Spinal cord (tissue), 10 donors: Measurements from ENCODE around the gene JPH4. TPM values are rescaled to one million over a fixed set of nuclear protein-coding genes. Genes with fewer than 3 reads are reported as not detected.

Source experiments
- DNase-seq, 6 donors: peaks; one replicate each; pipeline versions ENCODE4 v3.0.0 to v3.0.0-alpha.2; 2013 to 2015; ENCODE audit warnings: low spot score in 6 of 6, low read depth in 4 of 6
- H3K27ac ChIP-seq: one replicate; pipeline ENCODE4 v1.5.1; 2013; ENCODE audit warnings: low read depth, low read length, control low read depth
- H3K27me3 ChIP-seq: one replicate; pipeline ENCODE4 v1.6.1; 2013; ENCODE audit warnings: low read length; ENCODE audit not compliant: control insufficient read depth, insufficient read depth
- H3K36me3 ChIP-seq: one replicate; pipeline ENCODE4 v1.6.1; 2013; ENCODE audit warnings: low read length; ENCODE audit not compliant: control insufficient read depth, insufficient read depth
- H3K4me1 ChIP-seq: one replicate; pipeline ENCODE4 v1.6.1; 2013; ENCODE audit warnings: low read length; ENCODE audit not compliant: control insufficient read depth, insufficient read depth
- H3K4me3 ChIP-seq: one replicate; pipeline ENCODE4 v1.5.1; 2013; ENCODE audit warnings: low read depth, low read length, control low read depth
- H3K9me3 ChIP-seq: one replicate; pipeline ENCODE4 v1.6.1; 2013; ENCODE audit warnings: low read length; ENCODE audit not compliant: control insufficient read depth, insufficient read depth
- WGBS: methylation state at CpG from one replicate; pipeline ENCODE4 v1.1.5; 2013; ENCODE audit warnings: missing lambda C conversion rate; ENCODE audit not compliant: insufficient coverage; 5-methylcytosine and 5-hydroxymethylcytosine counted together
- polyA plus RNA-seq, 2 donors: library from polyadenylated mRNA; unstranded; fragments of 120-200 nt; gene quantifications; one replicate each; pipeline ENCODE4 v1.2.1, GENCODE V29; 2013; ENCODE audit not compliant: insufficient read length in 2 of 2
- total RNA-seq, 2 donors: library from RNA; depleted of rRNA in 1 of 2; stranded (reverse); fragments of 120-200 nt in 1 of 2; fragments of >200 nt in 1 of 2; gene quantifications; one replicate each; pipeline versions ENCODE4 v1.2.3 to v1.2.4, GENCODE V29; 2013 to 2014
- donor health status: healthy.

The JPH4 gene
- total and polyA plus RNA-seq, 4 donors: 12.5 to 132 (median 74.4) TPM

GRCh38 chr14:23566112-23566777 is 12.3 kb downstream of the JPH4 start:
- H3K27me3 ChIP-seq: no peaks in the 10 kb centered on the region
- H3K36me3 ChIP-seq: peaks cover 24% of the 10 kb centered on the region
- H3K9me3 ChIP-seq: no peaks in the 10 kb centered on the region
- DNase-seq: no peak
- no peak overlapping the region for H3K27ac ChIP-seq
- WGBS: 92% methylated on average over 8 of the region's 10 CpGs
- peaks cover 54% of the 10 kb centered on the region for H3K4me1 ChIP-seq
- no peak overlapping the region for H3K4me3 ChIP-seq

- Histone ChIP-seq H3K4me3 (no peak overlapping the region), H3K27ac (no peak overlapping the region), H3K27me3 (no peaks in the 10 kb centered on the region), H3K4me1 (peaks cover 48% of the 10 kb centered on the region), H3K9me3 (no peaks in the 10 kb centered on the region), H3K36me3 (peaks cover 19% of the 10 kb centered on the region)
- DNase-seq: no peak
- WGBS: 72% methylated on average over 6 of the region's 11 CpGs
Observed at GRCh38 chr14:23565626-23566025, 13.0 kb downstream of the JPH4 start.

- Histone ChIP-seq H3K4me1 (peaks cover 44% of the 10 kb centered on the region), H3K27ac (no peak overlapping the region), H3K9me3 (no peaks in the 10 kb centered on the region), H3K27me3 (no peaks in the 10 kb centered on the region), H3K4me3 (no peak overlapping the region), H3K36me3 (peaks cover 20% of the 10 kb centered on the region)
- DNase-seq: no peak
- WGBS: 83% methylated on average over 2 of the region's 7 CpGs
Observed at GRCh38 chr14:23564876-23565275, 13.7 kb downstream of the JPH4 start.

- H3K4me1 ChIP-seq: peaks cover 43% of the 10 kb centered on the region
- 92% methylated on average over 12 of the region's 13 CpGs for WGBS
- H3K36me3 ChIP-seq: peaks cover 22% of the 10 kb centered on the region
- H3K27me3 ChIP-seq: no peaks in the 10 kb centered on the region
- no peak for DNase-seq
- no peak overlapping the region for H3K27ac ChIP-seq
- no peak overlapping the region for H3K4me3 ChIP-seq
- no peaks in the 10 kb centered on the region for H3K9me3 ChIP-seq
Observed at GRCh38 chr14:23564181-23564812, 14.3 kb downstream of the JPH4 start.

GRCh38 chr14:23563473-23564180 is 15.0 kb downstream of the JPH4 start:
- Histone ChIP-seq H3K9me3 (no peaks in the 10 kb centered on the region), H3K36me3 (peaks cover 28% of the 10 kb centered on the region), H3K4me1 (peaks cover 38% of the 10 kb centered on the region), H3K27ac (no peak overlapping the region), H3K27me3 (no peaks in the 10 kb centered on the region), H3K4me3 (no peak overlapping the region)
- DNase-seq: no peak
- WGBS: 87% methylated on average over 10 of the region's 14 CpGs

- WGBS: 77% methylated on average over 2 of the region's 2 CpGs
- H3K27ac ChIP-seq: no peak overlapping the region
Observed at GRCh38 chr14:23562822-23563472, 15.6 kb downstream of the JPH4 start.

GRCh38 chr14:23561873-23562821 is 16.4 kb downstream of the JPH4 start:
- Histone ChIP-seq H3K9me3 (no peaks in the 10 kb centered on the region), H3K27ac (no peak overlapping the region), H3K27me3 (no peaks in the 10 kb centered on the region), H3K4me1 (peaks cover 28% of the 10 kb centered on the region), H3K36me3 (peaks cover 31% of the 10 kb centered on the region), H3K4me3 (no peak overlapping the region)
- WGBS: 87% methylated on average over 12 of the region's 15 CpGs
- DNase-seq: no peak

More at GRCh38 chr14:23562822-23563472, 15.6 kb downstream of the JPH4 start:
- Histone ChIP-seq H3K27me3 (no peaks in the 10 kb centered on the region), H3K4me1 (peaks cover 33% of the 10 kb centered on the region), H3K4me3 (no peak overlapping the region), H3K9me3 (no peaks in the 10 kb centered on the region), H3K36me3 (peaks cover 31% of the 10 kb centered on the region)
- DNase-seq: peak in 4 of 6 donors; percentile 41 to 95 (median 77)

GRCh38 chr14:23561259-23561658 is 17.3 kb downstream of the JPH4 start:
- Histone ChIP-seq H3K27me3 (no peaks in the 10 kb centered on the region), H3K27ac (no peak overlapping the region), H3K4me1 (peaks cover 28% of the 10 kb centered on the region), H3K36me3 (peaks cover 31% of the 10 kb centered on the region), H3K4me3 (no peak overlapping the region), H3K9me3 (no peaks in the 10 kb centered on the region)
- WGBS: 100% methylated on average over 2 of the region's 2 CpGs
- DNase-seq: no peak
